Measurements from ENCODE around the gene CCDC71.

CCDC71 gene

DNA sequence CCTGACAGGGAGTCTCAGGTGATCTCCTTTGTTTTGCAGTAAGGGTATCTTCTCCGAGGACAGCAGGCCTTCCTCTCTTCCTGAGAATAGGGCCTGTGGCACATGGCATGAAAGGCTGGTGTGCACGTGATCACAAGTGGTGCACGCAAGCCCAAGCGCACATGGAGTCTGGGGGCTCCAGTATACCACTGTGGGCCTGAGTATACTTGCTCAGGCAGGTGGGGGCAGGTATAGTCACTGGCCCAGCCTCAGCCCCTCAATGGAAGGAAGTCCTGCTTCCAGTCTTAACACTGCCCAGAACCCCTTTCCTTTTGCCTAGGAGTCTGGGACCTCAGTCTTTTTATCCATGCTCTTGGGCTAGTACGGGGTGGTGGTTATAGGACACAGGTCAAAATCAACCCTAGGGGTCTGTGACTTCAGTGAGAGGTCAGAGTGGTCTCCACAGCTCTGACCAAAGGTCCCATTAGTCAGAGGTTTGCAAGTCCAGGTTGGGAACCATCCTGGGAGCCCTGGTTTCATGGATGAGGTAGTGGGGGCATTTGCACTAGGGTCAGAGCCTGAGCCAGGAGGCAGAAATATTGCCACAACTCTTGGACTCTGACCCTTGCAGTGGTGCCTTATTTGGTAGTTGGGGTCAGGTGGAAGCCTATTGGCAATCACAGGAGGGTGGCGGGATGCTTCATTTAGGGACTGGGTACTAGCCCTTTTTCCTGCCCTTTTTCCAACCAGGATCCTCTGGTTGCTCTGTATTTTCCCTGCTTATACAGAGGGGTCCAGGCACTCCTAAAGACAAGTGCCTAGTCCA is 823 bp upstream of the CCDC71 start:
- no peaks in the 10 kb centered on the region for H3K27me3 ChIP-seq (replicated peaks; ENCODE audit: control insufficient read depth, insufficient read depth, low read length)
- H3K4me3 ChIP-seq (replicated peaks; ENCODE audit: low read depth, low read length): peak overlapping the region; percentile 94
- peaks cover 15% of the 10 kb centered on the region for H3K36me3 ChIP-seq (ENCODE audit: control insufficient read depth, insufficient read depth, low read length)
- DNase-seq (ENCODE audit: extremely low read depth, insufficient read length): no peak
- TF ChIP-seq, protein P1, sequence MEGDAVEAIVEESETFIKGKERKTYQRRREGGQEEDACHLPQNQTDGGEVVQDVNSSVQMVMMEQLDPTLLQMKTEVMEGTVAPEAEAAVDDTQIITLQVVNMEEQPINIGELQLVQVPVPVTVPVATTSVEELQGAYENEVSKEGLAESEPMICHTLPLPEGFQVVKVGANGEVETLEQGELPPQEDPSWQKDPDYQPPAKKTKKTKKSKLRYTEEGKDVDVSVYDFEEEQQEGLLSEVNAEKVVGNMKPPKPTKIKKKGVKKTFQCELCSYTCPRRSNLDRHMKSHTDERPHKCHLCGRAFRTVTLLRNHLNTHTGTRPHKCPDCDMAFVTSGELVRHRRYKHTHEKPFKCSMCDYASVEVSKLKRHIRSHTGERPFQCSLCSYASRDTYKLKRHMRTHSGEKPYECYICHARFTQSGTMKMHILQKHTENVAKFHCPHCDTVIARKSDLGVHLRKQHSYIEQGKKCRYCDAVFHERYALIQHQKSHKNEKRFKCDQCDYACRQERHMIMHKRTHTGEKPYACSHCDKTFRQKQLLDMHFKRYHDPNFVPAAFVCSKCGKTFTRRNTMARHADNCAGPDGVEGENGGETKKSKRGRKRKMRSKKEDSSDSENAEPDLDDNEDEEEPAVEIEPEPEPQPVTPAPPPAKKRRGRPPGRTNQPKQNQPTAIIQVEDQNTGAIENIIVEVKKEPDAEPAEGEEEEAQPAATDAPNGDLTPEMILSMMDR (IDR thresholded peaks at IDR 0.05; ENCODE audit: insufficient read depth, low read length, poor library complexity, severe bottlenecking): no peak

DNA sequence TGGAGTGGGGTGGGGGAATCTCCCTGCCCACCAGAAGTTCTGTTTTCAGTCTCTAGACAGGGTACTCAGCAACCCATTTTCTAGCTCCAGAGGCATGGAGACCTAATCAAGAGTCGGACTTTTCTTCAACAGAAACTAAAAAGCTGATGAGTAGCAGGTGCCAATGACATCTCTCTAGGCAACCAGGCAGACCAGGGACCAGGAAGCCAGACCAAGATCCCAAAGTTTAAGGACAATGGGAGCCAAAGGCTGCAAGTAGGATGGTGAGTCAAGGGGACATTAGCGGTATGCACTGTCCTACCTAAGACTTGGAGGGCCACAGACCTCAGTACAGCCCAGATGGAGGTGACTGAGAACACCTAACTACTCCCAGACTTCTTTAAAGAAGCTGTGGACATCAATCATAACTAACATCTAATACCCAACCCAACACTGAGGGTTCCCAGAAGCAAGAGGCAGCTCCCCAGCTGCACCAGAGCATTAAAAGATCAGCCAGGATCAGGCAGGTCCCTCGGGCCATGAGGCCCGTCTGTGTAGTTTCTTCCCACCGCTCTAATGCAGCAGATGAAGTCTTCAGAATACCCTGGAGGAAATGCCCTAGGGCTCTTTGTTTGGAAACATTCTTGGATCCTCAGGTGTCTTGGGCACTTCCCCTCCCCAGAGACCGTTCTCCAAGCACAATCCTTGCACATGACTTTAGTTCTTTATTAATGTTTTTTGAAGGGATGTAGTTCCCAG is 979 bp downstream of the CCDC71 start:
- no peaks in the 10 kb centered on the region for H3K27me3 ChIP-seq (replicated peaks; ENCODE audit: control insufficient read depth, insufficient read depth, low read length)
- TF ChIP-seq, protein P1 (IDR thresholded peaks at IDR 0.05; ENCODE audit: insufficient read depth, low read length, poor library complexity, severe bottlenecking): no peak
- DNase-seq (ENCODE audit: extremely low read depth, insufficient read length): no peak
- peak overlapping the region; percentile 94 for H3K4me3 ChIP-seq (replicated peaks; ENCODE audit: low read depth, low read length)
- peaks cover 19% of the 10 kb centered on the region for H3K36me3 ChIP-seq (ENCODE audit: control insufficient read depth, insufficient read depth, low read length)

DNA sequence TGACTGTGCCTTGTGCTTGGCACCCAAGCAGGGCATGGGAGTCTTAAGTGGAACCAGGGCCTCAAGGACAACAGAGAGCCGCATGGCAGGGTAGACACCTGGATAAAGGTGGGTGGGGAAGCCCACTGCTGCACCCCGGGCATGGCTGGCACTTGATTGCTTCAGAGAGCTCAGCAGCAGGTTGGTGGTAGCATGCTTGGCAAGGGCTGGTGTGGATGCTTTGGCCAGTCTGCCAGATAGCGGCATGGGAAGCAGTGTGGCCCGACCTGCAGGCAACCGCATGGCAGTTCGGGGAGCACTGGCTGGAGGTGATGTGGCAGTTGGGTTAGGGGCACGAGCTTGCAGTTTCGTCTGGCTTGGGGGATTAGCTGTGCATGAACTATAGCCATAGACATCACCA is 2.5 kb downstream of the CCDC71 start:
- H3K27me3 ChIP-seq (replicated peaks; ENCODE audit: control insufficient read depth, insufficient read depth, low read length): no peaks in the 10 kb centered on the region
- peaks cover 19% of the 10 kb centered on the region for H3K36me3 ChIP-seq (ENCODE audit: control insufficient read depth, insufficient read depth, low read length)
- TF ChIP-seq, protein P1 (IDR thresholded peaks at IDR 0.05; ENCODE audit: insufficient read depth, low read length, poor library complexity, severe bottlenecking): no peak
- H3K4me3 ChIP-seq (replicated peaks; ENCODE audit: low read depth, low read length): no peak overlapping the region
- no peak for DNase-seq (ENCODE audit: extremely low read depth, insufficient read length)

DNA sequence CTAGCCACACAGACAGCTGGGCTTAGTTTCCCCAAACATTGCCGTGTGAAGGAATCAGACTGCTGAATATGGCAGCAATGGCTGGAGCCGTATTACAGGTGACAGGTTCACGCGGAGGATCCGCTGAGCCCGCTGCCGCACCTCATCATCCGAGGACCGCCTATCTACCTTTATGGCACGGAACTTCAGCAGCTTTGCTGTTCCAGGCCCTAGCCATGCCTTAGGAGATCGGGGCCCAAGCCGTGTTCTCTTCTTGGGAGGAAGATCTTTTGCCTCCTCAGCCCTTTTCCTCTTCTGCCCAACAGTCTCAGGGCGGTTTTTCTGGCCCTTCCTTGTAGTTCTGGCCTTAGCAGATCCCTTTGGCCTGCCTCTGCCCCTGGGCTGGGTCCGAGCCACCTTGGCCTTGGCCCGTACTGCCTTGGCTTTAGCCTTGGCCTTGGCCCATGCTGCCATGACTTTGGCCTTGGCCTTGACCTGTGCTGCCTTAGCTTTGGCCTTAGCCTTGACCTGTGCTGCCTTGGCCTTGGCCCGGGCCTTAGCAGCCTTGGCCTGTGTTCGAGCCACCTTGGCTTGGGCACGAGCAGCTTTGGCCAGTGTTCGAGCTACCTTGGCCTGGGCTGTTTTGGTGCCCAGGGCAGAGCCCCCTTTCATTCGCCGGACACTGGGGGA is 3.2 kb downstream of the CCDC71 start:
- DNase-seq (ENCODE audit: extremely low read depth, insufficient read length): no peak
- peaks cover 19% of the 10 kb centered on the region for H3K36me3 ChIP-seq (ENCODE audit: control insufficient read depth, insufficient read depth, low read length)
- H3K4me3 ChIP-seq (replicated peaks; ENCODE audit: low read depth, low read length): no peak overlapping the region
- H3K27me3 ChIP-seq (replicated peaks; ENCODE audit: control insufficient read depth, insufficient read depth, low read length): no peaks in the 10 kb centered on the region
- TF ChIP-seq, protein P1 (IDR thresholded peaks at IDR 0.05; ENCODE audit: insufficient read depth, low read length, poor library complexity, severe bottlenecking): no peak

DNA sequence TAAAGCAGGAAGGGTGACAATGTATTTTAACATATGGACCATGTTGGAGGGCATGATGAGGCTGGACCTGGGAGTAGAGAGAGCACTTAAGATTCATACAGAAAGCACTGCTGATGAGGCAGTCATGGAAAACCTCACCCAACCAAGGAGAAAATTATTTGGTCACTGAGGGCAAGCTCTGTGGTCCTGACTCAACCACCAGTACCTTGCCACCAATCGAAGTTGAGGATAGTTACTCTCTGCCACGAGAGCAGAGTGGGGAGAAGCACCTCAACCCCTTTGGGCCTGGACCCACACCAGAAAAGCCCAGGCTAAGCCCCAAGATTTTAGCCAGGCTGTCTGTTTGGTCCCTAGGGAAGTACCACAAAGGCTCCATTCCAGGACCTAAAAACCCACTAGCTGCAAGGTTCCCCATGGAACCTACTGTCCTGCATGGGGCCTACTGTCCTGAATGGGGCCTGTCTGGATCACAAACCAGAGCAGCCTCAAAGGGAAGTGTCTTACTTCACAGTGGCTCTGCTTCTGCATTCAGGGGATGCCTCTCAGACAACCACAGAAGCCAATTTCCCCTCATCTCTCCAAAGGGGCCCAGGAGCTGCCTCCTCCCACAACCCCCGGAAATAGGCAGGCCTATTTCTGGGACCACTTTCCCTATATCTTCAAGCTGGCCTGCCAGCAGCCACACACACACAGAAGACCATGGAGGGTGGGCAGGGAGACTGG is 4.2 kb downstream of the CCDC71 start:
- DNase-seq (ENCODE audit: extremely low read depth, insufficient read length): no peak
- TF ChIP-seq, protein P1 (IDR thresholded peaks at IDR 0.05; ENCODE audit: insufficient read depth, low read length, poor library complexity, severe bottlenecking): no peak
- no peaks in the 10 kb centered on the region for H3K27me3 ChIP-seq (replicated peaks; ENCODE audit: control insufficient read depth, insufficient read depth, low read length)
- H3K4me3 ChIP-seq (replicated peaks; ENCODE audit: low read depth, low read length): no peak overlapping the region
- H3K36me3 ChIP-seq (ENCODE audit: control insufficient read depth, insufficient read depth, low read length): peaks cover 19% of the 10 kb centered on the region

Measured in GM06990 (cell line).